GM19239 (cell line): ENCODE data around the gene ALK.

ENCODE experiments used
- DNase-seq: peaks from one replicate; pipeline ENCODE4 v3.0.0; 2011; ENCODE audit warnings: low spot score; ENCODE audit not compliant: insufficient read length
- FAIRE-seq: peaks from 2 replicates; lab custom pipeline; 2011; peaks lifted over from hg19 to GRCh38; lab: Jason Lieb, UNC

The ALK gene

GRCh38 chr2:29921560-29921915 lies at the start of gene ALK:
TSS of gene ALK (minus strand) at chr2:29921586. CDS start at chr2:29920659, 927 bp downstream.
- DNase-seq: peak; percentile 41
- no peak for FAIRE-seq

- FAIRE-seq (no peak), DNase-seq (no peak)
Measured at GRCh38 chr2:29966266-29966665, 44.9 kb upstream of the ALK start.

GRCh38 chr2:29963972-29964570 lies 42.7 kb upstream of the ALK start:
- no peak for FAIRE-seq

GRCh38 chr2:29962922-29963321 lies 41.5 kb upstream of the ALK start:
- FAIRE-seq: no peak
- DNase-seq: no peak

More at GRCh38 chr2:29963972-29964570, 42.7 kb upstream of the ALK start:
- DNase-seq: no peak

GRCh38 chr2:29954316-29954715 lies 32.9 kb upstream of the ALK start:
- FAIRE-seq (no peak), DNase-seq (no peak)

- no peak for FAIRE-seq
- DNase-seq: no peak
Measured at GRCh38 chr2:29952973-29953372, 31.6 kb upstream of the ALK start.

GRCh38 chr2:29951576-29951975 lies 30.2 kb upstream of the ALK start:
- FAIRE-seq (no peak), DNase-seq (no peak)

- FAIRE-seq: no peak
- DNase-seq: no peak
Measured at GRCh38 chr2:29950481-29950880, 29.1 kb upstream of the ALK start.

GRCh38 chr2:29949042-29949441 lies 27.7 kb upstream of the ALK start:
- DNase-seq: no peak
- no peak for FAIRE-seq

GRCh38 chr2:29946505-29946904 lies 25.1 kb upstream of the ALK start:
- DNase-seq (no peak), FAIRE-seq (no peak)

GRCh38 chr2:29942711-29943110 lies 21.3 kb upstream of the ALK start:
- FAIRE-seq (no peak), DNase-seq (no peak)

- no peak for FAIRE-seq
Measured at GRCh38 chr2:29940706-29941105, 19.3 kb upstream of the ALK start.

GRCh38 chr2:29936020-29936419 lies 14.6 kb upstream of the ALK start:
- DNase-seq (no peak), FAIRE-seq (no peak)

More at GRCh38 chr2:29940706-29941105, 19.3 kb upstream of the ALK start:
- DNase-seq: no peak

GRCh38 chr2:29931818-29932217 lies 10.4 kb upstream of the ALK start:
- FAIRE-seq (no peak), DNase-seq (no peak)

- DNase-seq (peak; percentile 74), FAIRE-seq (peak; percentile 83)
Measured at GRCh38 chr2:29923110-29923721, 1.8 kb upstream of the ALK start.

GRCh38 chr2:29922605-29923004 lies 1.2 kb upstream of the ALK start:
- no peak for FAIRE-seq

GRCh38 chr2:29920631-29921559 lies 491 bp downstream of the ALK start:
- DNase-seq: no peak
- FAIRE-seq: no peak

More at GRCh38 chr2:29922605-29923004, 1.2 kb upstream of the ALK start:
- DNase-seq: no peak

- FAIRE-seq (no peak), DNase-seq (peak; percentile 17)
Measured at GRCh38 chr2:29920130-29920577, 1.2 kb downstream of the ALK start.

GRCh38 chr2:29918941-29919340 lies 2.4 kb downstream of the ALK start:
- FAIRE-seq (no peak), DNase-seq (no peak)

- DNase-seq (no peak), FAIRE-seq (no peak)
Measured at GRCh38 chr2:29917781-29918180, 3.6 kb downstream of the ALK start.

GRCh38 chr2:29916571-29916970 lies 4.8 kb downstream of the ALK start:
- FAIRE-seq: no peak
- no peak for DNase-seq
